Hepatocyte (in vitro differentiated cells): ENCODE data around the gene SLC13A2. TPM values are rescaled to one million over a fixed set of nuclear protein-coding genes. Genes with fewer than 3 reads are reported as not detected.

Source experiments
- DNase-seq: peaks from one replicate; pipeline ENCODE4 v3.0.0-alpha.2; 2016; ENCODE audit warnings: low spot score
- H2AFZ ChIP-seq: fragments of 200-600 bp; sonication (generic); 2 replicates; pipeline ENCODE4 v1.6.0; 2016; ENCODE audit warnings: antibody characterized with exemption, mild to moderate bottlenecking
- H3K27ac ChIP-seq: fragments of 200-600 bp; sonication (generic); 2 replicates; pipeline ENCODE4 v1.5.1; 2016; ENCODE audit warnings: mild to moderate bottlenecking
- H3K27me3 ChIP-seq: fragments of 200-600 bp; sonication (generic); 2 replicates; pipeline ENCODE4 v1.6.1; 2016
- H3K36me3 ChIP-seq: fragments of 200-600 bp; sonication (generic); replicated peaks from 2 replicates; pipeline ENCODE4 v1.5.1; 2016; ENCODE audit warnings: low read depth; ENCODE audit not compliant: insufficient read depth
- H3K4me1 ChIP-seq: fragments of 200-600 bp; sonication (generic); 2 replicates; pipeline ENCODE4 v1.5.1; 2016; ENCODE audit warnings: mild to moderate bottlenecking, moderate library complexity; ENCODE audit not compliant: insufficient read depth
- H3K4me2 ChIP-seq: fragments of 200-600 bp; sonication (generic); 2 replicates; pipeline ENCODE4 v1.6.0; 2016
- H3K4me3 ChIP-seq: fragments of 200-600 bp; sonication (generic); 2 replicates; pipeline ENCODE4 v1.5.1; 2016; ENCODE audit warnings: mild to moderate bottlenecking
- H3K79me2 ChIP-seq: fragments of 200-600 bp; sonication (generic); 2 replicates; pipeline ENCODE4 v1.6.0; 2017; ENCODE audit warnings: mild to moderate bottlenecking
- H3K9me2 ChIP-seq: fragments of 200-600 bp; sonication (generic); replicated peaks from 2 replicates; pipeline ENCODE4 v1.6.0; 2017; ENCODE audit warnings: mild to moderate bottlenecking; ENCODE audit not compliant: insufficient read depth
- H3K9me3 ChIP-seq: fragments of 200-600 bp; sonication (generic); 2 replicates; pipeline ENCODE4 v1.5.1; 2016; ENCODE audit warnings: low read depth, mild to moderate bottlenecking
- H4K20me1 ChIP-seq: fragments of 200-600 bp; sonication (generic); 2 replicates; pipeline ENCODE4 v1.6.0; 2016; ENCODE audit warnings: mild to moderate bottlenecking; ENCODE audit not compliant: insufficient read depth, poor library complexity, severe bottlenecking
- EZH2 ChIP-seq: fragments of 200-600 bp; sonication (generic); IDR thresholded peaks from 2 replicates; pipeline ENCODE4 v1.6.1; 2016; ENCODE audit warnings: antibody characterized with exemption, mild to moderate bottlenecking, borderline replicate concordance
- EZH2phosphoT487 ChIP-seq: fragments of 200-600 bp; sonication (generic); IDR thresholded peaks from one replicate; pipeline ENCODE4 v1.6.1; 2018; ENCODE audit warnings: antibody characterized with exemption, mild to moderate bottlenecking, low read depth, moderate library complexity; ENCODE audit not compliant: unreplicated experiment, severe bottlenecking
- WGBS: methylation state at CpG from one replicate; pipeline ENCODE4 v1.1.6; 2016; ENCODE audit warnings: low lambda C conversion rate; ENCODE audit errors: missing lambda C conversion rate; 5-methylcytosine and 5-hydroxymethylcytosine counted together
- polyA plus RNA-seq: library from polyadenylated mRNA; unstranded; fragments of >200 nt; fragmentation: Nextera tagmentation; extraction: Ambion mirVana; gene quantifications from 2 replicates; pipeline ENCODE4 v1.2.1, GENCODE V29; 2016
- total RNA-seq: library from RNA; depleted of rRNA; stranded (reverse); fragments of >200 nt; gene quantifications from 2 replicates; pipeline ENCODE4 v1.2.3, GENCODE V29; 2014
- TF ChIP-seq, protein P1 (sequence below): fragments of 200-600 bp; sonication (generic); IDR thresholded peaks from 2 replicates; pipeline ENCODE4 v1.5.1; 2016; ENCODE audit warnings: antibody characterized with exemption, mild to moderate bottlenecking; ENCODE audit not compliant: poor library complexity

Gene SLC13A2
- total and polyA plus RNA-seq, 2 experiments from 2014 or later, result 2.0 TPM

DNA sequence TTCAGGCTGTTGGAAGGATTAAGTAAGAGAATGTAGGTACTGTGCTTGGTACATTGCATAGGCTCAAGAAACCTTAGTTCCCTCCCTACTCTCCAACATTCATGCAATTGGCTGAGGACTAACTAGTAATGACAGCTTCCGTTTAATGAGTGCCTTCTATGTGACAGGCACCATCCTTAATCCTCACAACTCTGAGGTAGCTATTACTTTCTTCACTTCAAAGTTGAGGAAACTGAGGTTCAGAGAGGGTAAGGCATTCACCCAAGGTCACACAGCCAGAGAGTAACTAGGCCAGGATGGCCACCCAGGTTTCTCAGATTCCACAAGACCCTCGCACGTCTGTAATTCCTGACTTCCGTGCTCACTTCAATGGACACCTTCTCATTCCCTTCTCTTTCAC is 56.8 kb downstream of the SLC13A2 start:
- Histone ChIP-seq H3K4me3 (no peak overlapping the region), H3K79me2 (no peaks in the 10 kb centered on the region), H3K4me1 (peaks cover 12% of the 10 kb centered on the region), H3K36me3 (no peaks in the 10 kb centered on the region), H3K4me2 (no peak overlapping the region), H3K27ac (no peak overlapping the region), H3K9me2 (no peaks in the 10 kb centered on the region), H3K27me3 (no peaks in the 10 kb centered on the region), H4K20me1 (no peaks in the 10 kb centered on the region), H2AFZ (no peak overlapping the region), H3K9me3 (no peaks in the 10 kb centered on the region)
- 88% methylated on average over 4 of the region's 4 CpGs for WGBS
- no peak for TF ChIP-seq EZH2phosphoT487
- TF ChIP-seq, protein P1, sequence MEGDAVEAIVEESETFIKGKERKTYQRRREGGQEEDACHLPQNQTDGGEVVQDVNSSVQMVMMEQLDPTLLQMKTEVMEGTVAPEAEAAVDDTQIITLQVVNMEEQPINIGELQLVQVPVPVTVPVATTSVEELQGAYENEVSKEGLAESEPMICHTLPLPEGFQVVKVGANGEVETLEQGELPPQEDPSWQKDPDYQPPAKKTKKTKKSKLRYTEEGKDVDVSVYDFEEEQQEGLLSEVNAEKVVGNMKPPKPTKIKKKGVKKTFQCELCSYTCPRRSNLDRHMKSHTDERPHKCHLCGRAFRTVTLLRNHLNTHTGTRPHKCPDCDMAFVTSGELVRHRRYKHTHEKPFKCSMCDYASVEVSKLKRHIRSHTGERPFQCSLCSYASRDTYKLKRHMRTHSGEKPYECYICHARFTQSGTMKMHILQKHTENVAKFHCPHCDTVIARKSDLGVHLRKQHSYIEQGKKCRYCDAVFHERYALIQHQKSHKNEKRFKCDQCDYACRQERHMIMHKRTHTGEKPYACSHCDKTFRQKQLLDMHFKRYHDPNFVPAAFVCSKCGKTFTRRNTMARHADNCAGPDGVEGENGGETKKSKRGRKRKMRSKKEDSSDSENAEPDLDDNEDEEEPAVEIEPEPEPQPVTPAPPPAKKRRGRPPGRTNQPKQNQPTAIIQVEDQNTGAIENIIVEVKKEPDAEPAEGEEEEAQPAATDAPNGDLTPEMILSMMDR, result no peak
- TF ChIP-seq EZH2, result no peak
- no peak for DNase-seq

DNA sequence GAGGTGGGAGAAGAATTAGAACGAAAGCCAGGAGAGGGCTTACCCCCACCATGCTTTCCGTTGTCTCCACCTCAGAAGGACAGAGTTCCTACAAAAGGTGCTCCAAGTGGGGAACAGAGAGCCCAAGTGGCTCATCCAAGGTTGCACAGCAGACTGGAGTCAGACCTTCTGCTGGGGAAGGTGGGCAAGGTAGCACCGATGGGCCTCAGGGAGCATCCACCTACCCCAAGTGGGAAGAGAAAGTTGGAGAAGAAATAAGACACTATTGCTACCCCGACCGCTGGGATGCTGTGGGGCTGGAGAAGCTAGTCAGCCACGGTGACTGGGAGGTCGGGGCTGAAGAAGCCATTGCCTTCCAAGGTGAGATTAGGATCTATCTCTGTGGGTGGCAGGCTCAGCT is 57.5 kb downstream of the SLC13A2 start:
- 79% methylated on average over 7 of the region's 7 CpGs for WGBS
- no peak for DNase-seq
- no peak for TF ChIP-seq EZH2
- TF ChIP-seq, protein P1, result no peak
- no peak for TF ChIP-seq EZH2phosphoT487
- Histone ChIP-seq H3K79me2 (no peaks in the 10 kb centered on the region), H3K4me3 (no peak overlapping the region), H3K9me2 (no peaks in the 10 kb centered on the region), H3K4me2 (no peak overlapping the region), H3K4me1 (peaks cover 5% of the 10 kb centered on the region), H4K20me1 (no peaks in the 10 kb centered on the region), H3K36me3 (no peaks in the 10 kb centered on the region), H3K9me3 (no peaks in the 10 kb centered on the region), H2AFZ (no peak overlapping the region), H3K27ac (no peak overlapping the region), H3K27me3 (no peaks in the 10 kb centered on the region)

DNA sequence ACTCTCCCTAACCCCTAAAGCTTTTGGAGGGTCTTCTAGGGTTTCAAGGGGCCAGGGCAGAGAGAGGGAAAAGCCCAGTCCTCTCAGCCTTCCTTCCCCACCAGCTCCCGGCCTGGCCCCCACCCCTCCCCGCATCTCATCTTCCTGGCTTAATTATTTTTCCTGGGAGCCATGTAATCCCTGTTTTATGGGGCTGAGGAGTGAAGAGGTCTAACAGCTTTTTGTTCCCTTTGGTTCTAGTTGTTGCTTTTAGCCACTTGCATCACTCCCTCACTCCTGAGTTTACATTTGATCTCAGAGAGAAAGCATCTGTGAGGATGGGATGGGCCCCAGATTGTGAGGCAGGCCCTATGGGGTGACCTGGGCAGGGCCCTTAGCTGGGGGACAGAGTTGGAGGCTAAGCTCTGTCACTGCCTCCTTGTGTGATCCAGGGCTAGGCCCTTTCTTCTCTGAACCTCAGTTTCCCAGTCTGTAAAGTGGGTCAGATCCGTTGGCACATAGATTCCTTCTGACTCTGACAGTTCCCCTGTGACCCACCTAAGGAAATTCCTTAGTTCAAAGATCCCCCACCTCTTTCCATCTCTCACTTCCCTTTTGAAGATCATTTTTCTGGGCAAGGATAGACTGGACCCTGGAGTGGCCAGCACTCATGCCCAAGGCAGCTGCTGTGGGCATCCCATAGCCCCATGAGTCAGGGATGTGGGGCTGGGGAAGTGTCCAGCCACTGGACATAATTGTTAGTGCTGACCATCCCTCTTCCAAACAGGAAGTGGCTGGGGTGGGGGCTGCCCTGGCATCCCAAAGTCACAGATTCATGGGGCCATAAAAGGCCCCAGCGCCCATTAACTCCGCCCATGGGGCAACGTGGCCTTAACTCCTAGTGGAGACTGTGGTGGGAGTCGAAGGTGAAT is 58.9 kb downstream of the SLC13A2 start:
- peaks cover 4% of the 10 kb centered on the region for H3K4me1 ChIP-seq
- H3K9me2 ChIP-seq, result no peaks in the 10 kb centered on the region
- no peak overlapping the region for H3K4me2 ChIP-seq
- no peak overlapping the region for H3K4me3 ChIP-seq
- 79% methylated on average over 7 of the region's 7 CpGs for WGBS
- DNase-seq, result no peak
- no peaks in the 10 kb centered on the region for H4K20me1 ChIP-seq
- H3K36me3 ChIP-seq, result no peaks in the 10 kb centered on the region
- no peak overlapping the region for H2AFZ ChIP-seq
- no peaks in the 10 kb centered on the region for H3K9me3 ChIP-seq
- H3K27ac ChIP-seq, result no peak overlapping the region
- TF ChIP-seq EZH2phosphoT487, result no peak
- no peak for TF ChIP-seq EZH2
- TF ChIP-seq, protein P1, result no peak
- H3K27me3 ChIP-seq, result no peaks in the 10 kb centered on the region
- no peaks in the 10 kb centered on the region for H3K79me2 ChIP-seq
